ENCODE results near the gene ATP8A1. TPM values are rescaled to one million over a fixed set of nuclear protein-coding genes. Genes with fewer than 3 reads are reported as not detected.

Gene ATP8A1
- total RNA-seq (2022; extraction: Qiagen RNA extraction) = 0.02 to 0.10 TPM (median 0.08 TPM) in 5 replicates

GRCh38 chr4:42656944-42657792 lies at the start of gene ATP8A1:
Gene ATP8A1 (minus strand): TSS chr4:42657105. CDS start chr4:42656873, 232 bp downstream.

GRCh38 chr4:42396752-42397634 lies 259.9 kb downstream of the ATP8A1 start, which contains the start of gene SHISA3:
Gene SHISA3 (plus strand): TSS chr4:42397488. CDS start chr4:42398057, 569 bp downstream.

Other genes starting within 250 kb of the ATP8A1 start
- not detected in 5 replicates for gene GRXCR1, start 235.6 kb upstream of the ATP8A1 start, total RNA-seq (2022; extraction: Qiagen RNA extraction)

Data from A549 treated with Hydrocortisone at 1 μM for 4 hours (cell line).